SIG-M5 treated with dmso at 0.1 percent for 504 hours (cell line): ENCODE results near the gene PELO.

Source experiments
- DNase-seq: peaks from one replicate; lab custom pipeline; 2025; ENCODE audit not compliant: unreplicated experiment; lab: John Stamatoyannopoulos, UW

The PELO gene

GRCh38 chr5:52771343-52772039, 16.2 kb upstream of the PELO start:
- DNase-seq = no peak

- no peak for DNase-seq
These were observed 15.0 kb upstream of the PELO start for GRCh38 chr5:52772668-52773067.

GRCh38 chr5:52773342-52773741, 14.4 kb upstream of the PELO start:
- DNase-seq = no peak

- no peak for DNase-seq
These were observed 13.7 kb upstream of the PELO start for GRCh38 chr5:52774005-52774410.

GRCh38 chr5:52776116-52776515, 11.6 kb upstream of the PELO start:
- DNase-seq = no peak

GRCh38 chr5:52777186-52777585, 10.5 kb upstream of the PELO start:
- no peak for DNase-seq

- DNase-seq = no peak
These were observed 8.9 kb upstream of the PELO start for GRCh38 chr5:52778781-52779180.

GRCh38 chr5:52779213-52779612, 8.5 kb upstream of the PELO start:
- DNase-seq = no peak

GRCh38 chr5:52783226-52783959, 4.3 kb upstream of the PELO start:
- no peak for DNase-seq

- DNase-seq = peak; percentile 29
These were observed 3.0 kb upstream of the PELO start for GRCh38 chr5:52784737-52785136.

- DNase-seq = no peak
These were observed 1.3 kb upstream of the PELO start for GRCh38 chr5:52786391-52786790.

- DNase-seq = peak; percentile 20
These were observed 642 bp upstream of the PELO start for GRCh38 chr5:52786949-52787599.

- no peak for DNase-seq
These were observed 747 bp downstream of the PELO start for GRCh38 chr5:52788505-52788821.

- no peak for DNase-seq
These were observed 1.7 kb downstream of the PELO start for GRCh38 chr5:52789378-52789777.

GRCh38 chr5:52789851-52790250, 2.1 kb downstream of the PELO start:
- DNase-seq = peak; percentile 82

GRCh38 chr5:52791366-52791765, 3.6 kb downstream of the PELO start:
- no peak for DNase-seq

GRCh38 chr5:52794519-52794918, 6.8 kb downstream of the PELO start:
- DNase-seq = no peak

- DNase-seq = no peak
These were observed 8.3 kb downstream of the PELO start for GRCh38 chr5:52796031-52796430.

- DNase-seq = no peak
These were observed 8.9 kb downstream of the PELO start for GRCh38 chr5:52796516-52797103.

- peak; percentile 37 for DNase-seq
These were observed 11.2 kb downstream of the PELO start for GRCh38 chr5:52798938-52799337.

- DNase-seq = peak; percentile 37
These were observed 11.8 kb downstream of the PELO start for GRCh38 chr5:52799358-52799982.
